ENCODE data around the gene MAP2K6.

GRCh38 chr17:69485901-69486643 is 71.6 kb downstream of the MAP2K6 start:
- TF ChIP-seq, protein P1, sequence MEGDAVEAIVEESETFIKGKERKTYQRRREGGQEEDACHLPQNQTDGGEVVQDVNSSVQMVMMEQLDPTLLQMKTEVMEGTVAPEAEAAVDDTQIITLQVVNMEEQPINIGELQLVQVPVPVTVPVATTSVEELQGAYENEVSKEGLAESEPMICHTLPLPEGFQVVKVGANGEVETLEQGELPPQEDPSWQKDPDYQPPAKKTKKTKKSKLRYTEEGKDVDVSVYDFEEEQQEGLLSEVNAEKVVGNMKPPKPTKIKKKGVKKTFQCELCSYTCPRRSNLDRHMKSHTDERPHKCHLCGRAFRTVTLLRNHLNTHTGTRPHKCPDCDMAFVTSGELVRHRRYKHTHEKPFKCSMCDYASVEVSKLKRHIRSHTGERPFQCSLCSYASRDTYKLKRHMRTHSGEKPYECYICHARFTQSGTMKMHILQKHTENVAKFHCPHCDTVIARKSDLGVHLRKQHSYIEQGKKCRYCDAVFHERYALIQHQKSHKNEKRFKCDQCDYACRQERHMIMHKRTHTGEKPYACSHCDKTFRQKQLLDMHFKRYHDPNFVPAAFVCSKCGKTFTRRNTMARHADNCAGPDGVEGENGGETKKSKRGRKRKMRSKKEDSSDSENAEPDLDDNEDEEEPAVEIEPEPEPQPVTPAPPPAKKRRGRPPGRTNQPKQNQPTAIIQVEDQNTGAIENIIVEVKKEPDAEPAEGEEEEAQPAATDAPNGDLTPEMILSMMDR (IDR thresholded peaks at IDR 0.05) = no peak
- no peak for TF ChIP-seq POLR2A (IDR thresholded peaks at IDR 0.05)
